ENCODE measurements around the gene TPR.

DNA sequence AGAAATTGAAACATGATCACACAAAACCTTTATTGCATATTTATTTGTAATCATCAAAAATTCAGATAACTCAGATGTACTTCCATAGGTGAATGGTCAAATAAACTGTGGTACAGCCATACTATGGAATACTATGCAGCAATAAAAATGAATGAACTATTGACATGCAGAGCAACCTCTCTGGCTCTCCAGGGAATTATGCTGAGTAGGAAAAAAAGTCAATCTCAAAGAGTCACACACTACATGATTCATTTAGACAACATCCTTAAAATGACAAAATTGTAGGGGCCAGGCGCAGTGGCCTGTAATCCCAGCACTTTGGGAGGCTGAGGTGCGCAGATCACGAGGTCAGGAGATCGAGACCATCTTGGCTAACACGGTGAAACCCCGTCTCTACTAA lies 104.0 kb downstream of the TPR start:
- TF ChIP-seq, protein P1, sequence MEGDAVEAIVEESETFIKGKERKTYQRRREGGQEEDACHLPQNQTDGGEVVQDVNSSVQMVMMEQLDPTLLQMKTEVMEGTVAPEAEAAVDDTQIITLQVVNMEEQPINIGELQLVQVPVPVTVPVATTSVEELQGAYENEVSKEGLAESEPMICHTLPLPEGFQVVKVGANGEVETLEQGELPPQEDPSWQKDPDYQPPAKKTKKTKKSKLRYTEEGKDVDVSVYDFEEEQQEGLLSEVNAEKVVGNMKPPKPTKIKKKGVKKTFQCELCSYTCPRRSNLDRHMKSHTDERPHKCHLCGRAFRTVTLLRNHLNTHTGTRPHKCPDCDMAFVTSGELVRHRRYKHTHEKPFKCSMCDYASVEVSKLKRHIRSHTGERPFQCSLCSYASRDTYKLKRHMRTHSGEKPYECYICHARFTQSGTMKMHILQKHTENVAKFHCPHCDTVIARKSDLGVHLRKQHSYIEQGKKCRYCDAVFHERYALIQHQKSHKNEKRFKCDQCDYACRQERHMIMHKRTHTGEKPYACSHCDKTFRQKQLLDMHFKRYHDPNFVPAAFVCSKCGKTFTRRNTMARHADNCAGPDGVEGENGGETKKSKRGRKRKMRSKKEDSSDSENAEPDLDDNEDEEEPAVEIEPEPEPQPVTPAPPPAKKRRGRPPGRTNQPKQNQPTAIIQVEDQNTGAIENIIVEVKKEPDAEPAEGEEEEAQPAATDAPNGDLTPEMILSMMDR (IDR thresholded peaks at IDR 0.05; ENCODE audit: low read depth, low read length, poor library complexity, severe bottlenecking): no peak
- TF ChIP-seq EZH2phosphoT487 (IDR thresholded peaks at IDR 0.05; ENCODE audit: borderline replicate concordance, low read length): no peak

Measured in DOHH2 (cell line).